ENCODE measurements around the gene STAG2.

Gene STAG2

GRCh38 chrX:123990602-123991001, 29.1 kb downstream of the STAG2 start:
- Histone ChIP-seq H2BK5ac (ENCODE audit: low read depth, low read length, poor library complexity, severe bottlenecking) (no peak overlapping the region), H3K4me2 (ENCODE audit: low read length, poor library complexity, severe bottlenecking) (no peak overlapping the region), H4K8ac (ENCODE audit: low read length) (no peak overlapping the region), H3K79me1 (replicated peaks; ENCODE audit: low read length, poor library complexity, severe bottlenecking) (no peaks in the 10 kb centered on the region), H3K4ac (ENCODE audit: low read depth in 1 of 2, low read length in 2 of 2) (no peak overlapping the region), H3K4me3 (ENCODE audit: insufficient read depth in 1 of 2, low read depth in 1 of 2, low read length in 2 of 2) (no peak overlapping the region), H3K9me3 (ENCODE audit: control insufficient read depth, low read length) (no peaks in the 10 kb centered on the region), H3K18ac (ENCODE audit: low read depth in 1 of 2, low read length in 2 of 2) (no peak overlapping the region), H3K27me3 (ENCODE audit: control insufficient read depth in 1 of 2, insufficient read depth in 1 of 2, low read length in 2 of 2) (no peaks in the 10 kb centered on the region), H2BK12ac (ENCODE audit: low read length in 2 of 2) (no peak overlapping the region), H3K9ac (ENCODE audit: low read length) (no peak overlapping the region), H2BK15ac (ENCODE audit: low read depth, poor library complexity, severe bottlenecking) (no peak overlapping the region), H3K27ac (ENCODE audit: low read length, poor library complexity, severe bottlenecking) (no peak overlapping the region), H2AK5ac (ENCODE audit: low read length, severe bottlenecking) (no peak overlapping the region), H3K14ac (ENCODE audit: low read length in 2 of 2) (no peak overlapping the region), H2AFZ (ENCODE audit: low read depth, low read length) (no peak overlapping the region), H3K23ac (ENCODE audit: low read length in 2 of 2) (no peak overlapping the region), H3K4me1 (ENCODE audit: control insufficient read depth, insufficient read depth, low read depth, low read length) (no peaks in the 10 kb centered on the region), H2BK120ac (ENCODE audit: low read depth, low read length) (no peak overlapping the region), H4K91ac (ENCODE audit: low read length) (no peak overlapping the region), H3K36me3 (ENCODE audit: control insufficient read depth in 1 of 2, insufficient read depth in 2 of 2, low read depth in 1 of 2, low read length in 2 of 2) (no peaks in the 10 kb centered on the region)
- DNase-seq: no peak
- WGBS: 90% methylated on average over 3 of the region's 3 CpGs

GRCh38 chrX:123993326-123993725, 31.8 kb downstream of the STAG2 start:
- no peak overlapping the region for H4K8ac ChIP-seq (ENCODE audit: low read length)
- H3K9ac ChIP-seq (ENCODE audit: low read length): peak overlapping the region; percentile 9
- H3K36me3 ChIP-seq (ENCODE audit: control insufficient read depth in 1 of 2, insufficient read depth in 2 of 2, low read depth in 1 of 2, low read length in 2 of 2): no peaks in the 10 kb centered on the region
- no peak overlapping the region for H3K4me3 ChIP-seq (ENCODE audit: insufficient read depth in 1 of 2, low read depth in 1 of 2, low read length in 2 of 2)
- no peak overlapping the region for H2BK5ac ChIP-seq (ENCODE audit: low read depth, low read length, poor library complexity, severe bottlenecking)
- H3K27ac ChIP-seq (ENCODE audit: low read length, poor library complexity, severe bottlenecking): no peak overlapping the region
- no peak overlapping the region for H3K14ac ChIP-seq (ENCODE audit: low read length in 2 of 2)
- no peak overlapping the region for H2BK15ac ChIP-seq (ENCODE audit: low read depth, poor library complexity, severe bottlenecking)
- no peaks in the 10 kb centered on the region for H3K9me3 ChIP-seq (ENCODE audit: control insufficient read depth, low read length)
- no peaks in the 10 kb centered on the region for H3K79me1 ChIP-seq (replicated peaks; ENCODE audit: low read length, poor library complexity, severe bottlenecking)
- no peak overlapping the region for H2BK120ac ChIP-seq (ENCODE audit: low read depth, low read length)
- H2AK5ac ChIP-seq (ENCODE audit: low read length, severe bottlenecking): no peak overlapping the region
- 100% methylated on average over 1 of the region's 1 CpG for WGBS
- H2BK12ac ChIP-seq (ENCODE audit: low read length in 2 of 2): no peak overlapping the region
- H3K23ac ChIP-seq (ENCODE audit: low read length in 2 of 2): no peak overlapping the region
- H3K4me1 ChIP-seq (ENCODE audit: control insufficient read depth, insufficient read depth, low read depth, low read length): no peaks in the 10 kb centered on the region
- H2AFZ ChIP-seq (ENCODE audit: low read depth, low read length): no peak overlapping the region
- DNase-seq: peak; percentile 80
- no peak overlapping the region for H3K4ac ChIP-seq (ENCODE audit: low read depth in 1 of 2, low read length in 2 of 2)
- H3K4me2 ChIP-seq (ENCODE audit: low read length, poor library complexity, severe bottlenecking): no peak overlapping the region
- no peak overlapping the region for H4K91ac ChIP-seq (ENCODE audit: low read length)
- H3K27me3 ChIP-seq (ENCODE audit: control insufficient read depth in 1 of 2, insufficient read depth in 1 of 2, low read length in 2 of 2): no peaks in the 10 kb centered on the region
- H3K18ac ChIP-seq (ENCODE audit: low read depth in 1 of 2, low read length in 2 of 2): no peak overlapping the region

GRCh38 chrX:123993904-123994635, 32.6 kb downstream of the STAG2 start:
- Histone ChIP-seq H2BK120ac (ENCODE audit: low read depth, low read length) (no peak overlapping the region), H3K23ac (ENCODE audit: low read length in 2 of 2) (no peak overlapping the region), H3K27me3 (ENCODE audit: control insufficient read depth in 1 of 2, insufficient read depth in 1 of 2, low read length in 2 of 2) (no peaks in the 10 kb centered on the region), H2AFZ (ENCODE audit: low read depth, low read length) (no peak overlapping the region), H3K18ac (ENCODE audit: low read depth in 1 of 2, low read length in 2 of 2) (no peak overlapping the region), H3K4me2 (ENCODE audit: low read length, poor library complexity, severe bottlenecking) (no peak overlapping the region), H3K4ac (ENCODE audit: low read depth in 1 of 2, low read length in 2 of 2) (no peak overlapping the region), H2AK5ac (ENCODE audit: low read length, severe bottlenecking) (no peak overlapping the region), H3K79me1 (replicated peaks; ENCODE audit: low read length, poor library complexity, severe bottlenecking) (no peaks in the 10 kb centered on the region), H3K14ac (ENCODE audit: low read length in 2 of 2) (no peak overlapping the region), H4K8ac (ENCODE audit: low read length) (no peak overlapping the region), H3K4me3 (ENCODE audit: insufficient read depth in 1 of 2, low read depth in 1 of 2, low read length in 2 of 2) (no peak overlapping the region), H3K27ac (ENCODE audit: low read length, poor library complexity, severe bottlenecking) (no peak overlapping the region), H3K4me1 (ENCODE audit: control insufficient read depth, insufficient read depth, low read depth, low read length) (no peaks in the 10 kb centered on the region), H4K91ac (ENCODE audit: low read length) (no peak overlapping the region), H2BK12ac (ENCODE audit: low read length in 2 of 2) (no peak overlapping the region), H2BK15ac (ENCODE audit: low read depth, poor library complexity, severe bottlenecking) (no peak overlapping the region), H3K36me3 (ENCODE audit: control insufficient read depth in 1 of 2, insufficient read depth in 2 of 2, low read depth in 1 of 2, low read length in 2 of 2) (no peaks in the 10 kb centered on the region), H2BK5ac (ENCODE audit: low read depth, low read length, poor library complexity, severe bottlenecking) (no peak overlapping the region), H3K9me3 (ENCODE audit: control insufficient read depth, low read length) (no peaks in the 10 kb centered on the region), H3K9ac (ENCODE audit: low read length) (peak overlapping the region; percentile 9)
- 44% methylated on average over 2 of the region's 3 CpGs for WGBS
- peak; percentile 64 for DNase-seq

GRCh38 chrX:123994730-123995129, 33.2 kb downstream of the STAG2 start:
- H3K27ac ChIP-seq (ENCODE audit: low read length, poor library complexity, severe bottlenecking): no peak overlapping the region
- H3K36me3 ChIP-seq (ENCODE audit: control insufficient read depth in 1 of 2, insufficient read depth in 2 of 2, low read depth in 1 of 2, low read length in 2 of 2): no peaks in the 10 kb centered on the region
- H2BK5ac ChIP-seq (ENCODE audit: low read depth, low read length, poor library complexity, severe bottlenecking): no peak overlapping the region
- no peak overlapping the region for H2BK12ac ChIP-seq (ENCODE audit: low read length in 2 of 2)
- DNase-seq: no peak
- no peak overlapping the region for H2AK5ac ChIP-seq (ENCODE audit: low read length, severe bottlenecking)
- no peak overlapping the region for H4K91ac ChIP-seq (ENCODE audit: low read length)
- H2AFZ ChIP-seq (ENCODE audit: low read depth, low read length): no peak overlapping the region
- H3K4me2 ChIP-seq (ENCODE audit: low read length, poor library complexity, severe bottlenecking): no peak overlapping the region
- H3K4ac ChIP-seq (ENCODE audit: low read depth in 1 of 2, low read length in 2 of 2): no peak overlapping the region
- WGBS: 57% methylated on average over 2 of the region's 7 CpGs
- no peaks in the 10 kb centered on the region for H3K4me1 ChIP-seq (ENCODE audit: control insufficient read depth, insufficient read depth, low read depth, low read length)
- no peak overlapping the region for H4K8ac ChIP-seq (ENCODE audit: low read length)
- no peak overlapping the region for H3K23ac ChIP-seq (ENCODE audit: low read length in 2 of 2)
- H2BK15ac ChIP-seq (ENCODE audit: low read depth, poor library complexity, severe bottlenecking): no peak overlapping the region
- no peaks in the 10 kb centered on the region for H3K9me3 ChIP-seq (ENCODE audit: control insufficient read depth, low read length)
- H3K9ac ChIP-seq (ENCODE audit: low read length): no peak overlapping the region
- H3K18ac ChIP-seq (ENCODE audit: low read depth in 1 of 2, low read length in 2 of 2): no peak overlapping the region
- no peaks in the 10 kb centered on the region for H3K79me1 ChIP-seq (replicated peaks; ENCODE audit: low read length, poor library complexity, severe bottlenecking)
- H3K14ac ChIP-seq (ENCODE audit: low read length in 2 of 2): no peak overlapping the region
- no peak overlapping the region for H3K4me3 ChIP-seq (ENCODE audit: insufficient read depth in 1 of 2, low read depth in 1 of 2, low read length in 2 of 2)
- H3K27me3 ChIP-seq (ENCODE audit: control insufficient read depth in 1 of 2, insufficient read depth in 1 of 2, low read length in 2 of 2): no peaks in the 10 kb centered on the region
- H2BK120ac ChIP-seq (ENCODE audit: low read depth, low read length): no peak overlapping the region

All from mesenchymal stem cell (in vitro differentiated cells and primary cell).